Nasal cavity respiratory epithelium epithelial cell of viscerocranial mucosa (primary cell): Measurements from ENCODE around the gene SPRTN. TPM values are rescaled to one million over a fixed set of nuclear protein-coding genes. Genes with fewer than 3 reads are reported as not detected.

ENCODE experiments used
- total RNA-seq: library from RNA; depleted of rRNA; stranded (reverse); fragments of >200 nt; gene quantifications from 2 replicates; pipeline ENCODE4 v1.2.3, GENCODE V29; 2014

The SPRTN gene, protein sequence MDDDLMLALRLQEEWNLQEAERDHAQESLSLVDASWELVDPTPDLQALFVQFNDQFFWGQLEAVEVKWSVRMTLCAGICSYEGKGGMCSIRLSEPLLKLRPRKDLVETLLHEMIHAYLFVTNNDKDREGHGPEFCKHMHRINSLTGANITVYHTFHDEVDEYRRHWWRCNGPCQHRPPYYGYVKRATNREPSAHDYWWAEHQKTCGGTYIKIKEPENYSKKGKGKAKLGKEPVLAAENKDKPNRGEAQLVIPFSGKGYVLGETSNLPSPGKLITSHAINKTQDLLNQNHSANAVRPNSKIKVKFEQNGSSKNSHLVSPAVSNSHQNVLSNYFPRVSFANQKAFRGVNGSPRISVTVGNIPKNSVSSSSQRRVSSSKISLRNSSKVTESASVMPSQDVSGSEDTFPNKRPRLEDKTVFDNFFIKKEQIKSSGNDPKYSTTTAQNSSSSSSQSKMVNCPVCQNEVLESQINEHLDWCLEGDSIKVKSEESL
- total RNA-seq = 14.7 and 18.6 TPM in 2 replicates

DNA sequence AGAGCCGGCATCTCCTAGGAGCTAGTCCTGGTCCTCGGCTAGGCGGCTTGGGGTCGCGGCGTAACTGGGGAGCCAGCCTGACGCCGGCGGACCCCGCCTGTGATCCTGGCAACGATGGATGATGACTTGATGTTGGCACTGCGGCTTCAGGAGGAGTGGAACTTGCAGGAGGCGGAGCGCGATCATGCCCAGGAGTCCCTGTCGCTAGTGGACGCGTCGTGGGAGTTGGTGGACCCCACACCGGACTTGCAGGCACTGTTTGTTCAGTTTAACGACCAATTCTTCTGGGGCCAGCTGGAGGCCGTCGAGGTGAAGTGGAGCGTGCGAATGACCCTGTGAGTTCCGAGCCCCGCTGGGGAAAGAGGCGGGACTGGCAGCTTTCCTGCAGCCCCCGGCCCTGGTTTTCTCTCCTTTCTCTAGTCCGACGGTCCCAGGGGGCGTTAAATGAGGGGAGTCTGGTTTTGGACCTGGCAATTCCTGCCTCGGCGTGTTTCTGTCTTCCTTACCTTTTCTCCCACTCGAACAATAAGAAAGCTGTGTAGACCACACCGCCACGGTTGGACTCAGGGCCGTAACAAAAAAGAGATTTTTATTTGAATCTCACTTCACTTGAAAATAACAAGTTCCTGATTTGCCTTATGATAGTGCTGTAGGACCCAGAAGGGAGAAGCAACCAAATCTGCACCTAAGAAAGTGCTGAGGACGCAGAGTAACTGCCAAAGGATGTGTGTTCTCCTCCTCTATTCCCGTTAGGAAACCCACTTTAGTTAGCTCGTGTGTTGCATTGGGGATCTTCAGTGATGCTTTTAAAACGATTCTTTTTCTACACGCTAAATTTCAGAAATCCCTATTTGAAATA, at the start of gene SPRTN:
Gene SPRTN (plus strand): TSS at position 24 of the 859 bp plus-strand sequence. CDS start 91 bp downstream, at position 115.

DNA sequence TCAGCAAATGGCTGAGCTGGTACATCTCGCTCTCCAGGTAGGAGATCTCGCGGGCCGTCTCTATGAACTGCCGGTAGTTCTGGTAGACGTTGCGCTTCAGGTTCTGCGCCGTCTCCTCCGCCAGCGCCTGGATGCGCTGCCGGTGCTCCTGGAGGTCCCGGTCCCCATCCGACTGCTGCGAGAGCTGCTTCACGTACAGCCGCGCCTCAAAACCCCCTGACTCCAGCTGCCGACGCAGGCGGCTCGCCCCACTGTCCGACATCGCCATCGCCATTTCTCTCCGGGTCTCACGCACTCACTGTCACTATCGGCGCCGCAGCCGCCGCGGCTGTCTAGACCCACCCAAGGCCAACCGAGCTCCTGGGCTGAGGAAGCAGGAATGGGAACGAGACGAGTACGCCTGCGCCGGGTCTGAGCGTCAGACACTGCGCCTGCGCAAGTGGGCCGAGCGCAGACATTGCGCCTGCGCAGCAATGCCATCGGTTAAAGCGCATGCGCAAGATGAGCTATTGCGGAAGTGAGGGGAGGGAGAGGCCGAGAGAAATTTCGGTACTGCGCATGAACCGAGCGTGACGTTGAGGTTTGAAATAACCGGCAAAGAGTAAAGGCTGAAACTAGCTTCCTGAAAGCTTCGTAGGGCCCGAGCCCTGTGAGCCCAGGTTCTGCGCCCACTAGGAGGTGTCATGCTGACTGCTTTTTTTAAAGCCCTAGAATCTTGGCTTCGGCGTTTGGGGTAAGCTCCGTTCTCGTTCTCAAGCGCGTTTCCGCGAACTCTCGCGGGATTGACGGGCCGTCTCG, 422 bp upstream of the SPRTN start, which contains the start of gene EXOC8:
Gene EXOC8 (minus strand): TSS at position 381 of the 798 bp plus-strand sequence. CDS start 107 bp downstream, at position 274.

Other genes with a start within 250 kb of the SPRTN start
- not detected in 2 replicates for gene TRIM67, start 176.2 kb upstream of the SPRTN start, total RNA-seq
- gene GNPAT, start 97.1 kb upstream of the SPRTN start, total RNA-seq = 51.0 and 51.9 TPM in 2 replicates
- 24.2 and 26.0 TPM in 2 replicates for gene EXOC8, start 441 bp upstream of the SPRTN start, total RNA-seq
- 24.6 and 56.2 TPM in 2 replicates for gene EGLN1, start 84.0 kb downstream of the SPRTN start, total RNA-seq
- 31.8 and 32.5 TPM in 2 replicates for gene TSNAX, start 190.4 kb downstream of the SPRTN start, total RNA-seq